ENCODE measurements around the gene RASL11A. TPM values are rescaled to one million over a fixed set of nuclear protein-coding genes. Genes with fewer than 3 reads are reported as not detected.
A peak's percentile ranks its signal among the peaks of the same experiment; 100 is the strongest.

The RASL11A gene
- polyA plus RNA-seq, 1 of the 3 experiments (the other 2 are of a cell fraction): 2.7 TPM

DNA sequence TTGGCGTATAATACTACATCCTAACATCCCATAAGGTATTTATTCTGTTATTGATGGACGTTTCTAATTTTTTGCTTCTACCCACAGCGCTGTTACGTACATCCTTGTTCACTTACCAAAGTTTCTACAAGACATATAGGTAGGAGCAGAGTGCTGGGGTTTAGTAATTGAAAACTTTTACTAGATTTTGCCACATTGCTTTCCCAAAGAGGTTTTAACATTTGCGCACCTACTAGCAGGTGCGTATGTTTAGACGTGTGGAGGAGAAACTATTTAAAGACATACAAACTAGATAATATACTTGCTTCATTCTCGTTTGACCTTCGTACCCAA is 19.8 kb upstream of the RASL11A start:
- Histone ChIP-seq H2AFZ (ENCODE audit: low read depth) (peak overlapping the region; percentile 90), H3K4me2 (peak overlapping the region; percentile 83), H3K27me3 (ENCODE audit: insufficient read depth) (no peaks in the 10 kb centered on the region), H3K9me2 (no peaks in the 10 kb centered on the region), H3K4me1 (ENCODE audit: control insufficient read depth in 1 of 2, insufficient read depth in 2 of 2, low read depth in 1 of 2, low read length in 1 of 2) (peaks cover 0 to 10% of the 10 kb centered on the region in 2 experiments; a peak in 1 of 4 replicates), H4K20me1 (ENCODE audit: insufficient read depth) (peaks cover 27% of the 10 kb centered on the region), H3K4me3 (ENCODE audit: low read depth in 2 of 2, low read length in 1 of 2) (peak overlapping the region; percentile 76 to 98), H3K36me3 (replicated peaks in 1 of 2; ENCODE audit: control insufficient read depth in 1 of 2, insufficient read depth in 2 of 2, low read length in 1 of 2) (peaks cover 26 to 28% of the 10 kb centered on the region in 2 experiments), H3K79me2 (ENCODE audit: insufficient read depth) (peaks cover 62% of the 10 kb centered on the region), H3K9me3 (no peaks in the 10 kb centered on the region), H3K27ac (ENCODE audit: low read depth in 2 of 2, low read length in 1 of 2) (peak overlapping the region; percentile 91 to 96), H3F3A (replicated peaks; ENCODE audit: insufficient read depth) (peaks cover 4% of the 10 kb centered on the region), H3K9ac (peak overlapping the region; percentile 99)
- WGBS (ENCODE audit: low lambda C conversion rate): 0% methylated on average over 9 of the region's 9 CpGs
- CTCF ChIA-PET: interaction anchor here (1.0 to 1.2 kb wide), 2 partner anchors 20 to 80 kb away, joined by 3 to 4 read pairs; partner anchors contain the start of gene RASL11A
- POLR2A ChIA-PET: interaction anchor here (0.6 to 1.1 kb wide), 4 partner anchors 10 to 38 kb away, joined by 3 to 11 read pairs (median 4); no protein-coding TSS in a partner anchor
- DNase-seq: no peak
- TF ChIP-seq CHD2 (IDR thresholded peaks at IDR 0.05; ENCODE audit: low read length, partially characterized antibody): no peak
- no peak for TF ChIP-seq SIN3A (IDR thresholded peaks at IDR 0.05; ENCODE audit: borderline replicate concordance, low read depth, low read length)
- TF ChIP-seq, protein P1, sequence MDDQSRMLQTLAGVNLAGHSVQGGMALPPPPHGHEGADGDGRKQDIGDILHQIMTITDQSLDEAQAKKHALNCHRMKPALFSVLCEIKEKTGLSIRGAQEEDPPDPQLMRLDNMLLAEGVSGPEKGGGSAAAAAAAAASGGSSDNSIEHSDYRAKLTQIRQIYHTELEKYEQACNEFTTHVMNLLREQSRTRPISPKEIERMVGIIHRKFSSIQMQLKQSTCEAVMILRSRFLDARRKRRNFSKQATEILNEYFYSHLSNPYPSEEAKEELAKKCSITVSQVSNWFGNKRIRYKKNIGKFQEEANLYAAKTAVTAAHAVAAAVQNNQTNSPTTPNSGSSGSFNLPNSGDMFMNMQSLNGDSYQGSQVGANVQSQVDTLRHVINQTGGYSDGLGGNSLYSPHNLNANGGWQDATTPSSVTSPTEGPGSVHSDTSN (IDR thresholded peaks at IDR 0.05): no peak
- TF ChIP-seq, protein P2, sequence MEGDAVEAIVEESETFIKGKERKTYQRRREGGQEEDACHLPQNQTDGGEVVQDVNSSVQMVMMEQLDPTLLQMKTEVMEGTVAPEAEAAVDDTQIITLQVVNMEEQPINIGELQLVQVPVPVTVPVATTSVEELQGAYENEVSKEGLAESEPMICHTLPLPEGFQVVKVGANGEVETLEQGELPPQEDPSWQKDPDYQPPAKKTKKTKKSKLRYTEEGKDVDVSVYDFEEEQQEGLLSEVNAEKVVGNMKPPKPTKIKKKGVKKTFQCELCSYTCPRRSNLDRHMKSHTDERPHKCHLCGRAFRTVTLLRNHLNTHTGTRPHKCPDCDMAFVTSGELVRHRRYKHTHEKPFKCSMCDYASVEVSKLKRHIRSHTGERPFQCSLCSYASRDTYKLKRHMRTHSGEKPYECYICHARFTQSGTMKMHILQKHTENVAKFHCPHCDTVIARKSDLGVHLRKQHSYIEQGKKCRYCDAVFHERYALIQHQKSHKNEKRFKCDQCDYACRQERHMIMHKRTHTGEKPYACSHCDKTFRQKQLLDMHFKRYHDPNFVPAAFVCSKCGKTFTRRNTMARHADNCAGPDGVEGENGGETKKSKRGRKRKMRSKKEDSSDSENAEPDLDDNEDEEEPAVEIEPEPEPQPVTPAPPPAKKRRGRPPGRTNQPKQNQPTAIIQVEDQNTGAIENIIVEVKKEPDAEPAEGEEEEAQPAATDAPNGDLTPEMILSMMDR (IDR thresholded peaks at IDR 0.05): no peak
- TF ChIP-seq, protein P3, sequence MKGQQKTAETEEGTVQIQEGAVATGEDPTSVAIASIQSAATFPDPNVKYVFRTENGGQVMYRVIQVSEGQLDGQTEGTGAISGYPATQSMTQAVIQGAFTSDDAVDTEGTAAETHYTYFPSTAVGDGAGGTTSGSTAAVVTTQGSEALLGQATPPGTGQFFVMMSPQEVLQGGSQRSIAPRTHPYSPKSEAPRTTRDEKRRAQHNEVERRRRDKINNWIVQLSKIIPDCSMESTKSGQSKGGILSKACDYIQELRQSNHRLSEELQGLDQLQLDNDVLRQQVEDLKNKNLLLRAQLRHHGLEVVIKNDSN (IDR thresholded peaks at IDR 0.05; ENCODE audit: borderline replicate concordance, low read depth): no peak
- TF ChIP-seq YY1 (IDR thresholded peaks at IDR 0.05; ENCODE audit: low read depth): no peak

DNA sequence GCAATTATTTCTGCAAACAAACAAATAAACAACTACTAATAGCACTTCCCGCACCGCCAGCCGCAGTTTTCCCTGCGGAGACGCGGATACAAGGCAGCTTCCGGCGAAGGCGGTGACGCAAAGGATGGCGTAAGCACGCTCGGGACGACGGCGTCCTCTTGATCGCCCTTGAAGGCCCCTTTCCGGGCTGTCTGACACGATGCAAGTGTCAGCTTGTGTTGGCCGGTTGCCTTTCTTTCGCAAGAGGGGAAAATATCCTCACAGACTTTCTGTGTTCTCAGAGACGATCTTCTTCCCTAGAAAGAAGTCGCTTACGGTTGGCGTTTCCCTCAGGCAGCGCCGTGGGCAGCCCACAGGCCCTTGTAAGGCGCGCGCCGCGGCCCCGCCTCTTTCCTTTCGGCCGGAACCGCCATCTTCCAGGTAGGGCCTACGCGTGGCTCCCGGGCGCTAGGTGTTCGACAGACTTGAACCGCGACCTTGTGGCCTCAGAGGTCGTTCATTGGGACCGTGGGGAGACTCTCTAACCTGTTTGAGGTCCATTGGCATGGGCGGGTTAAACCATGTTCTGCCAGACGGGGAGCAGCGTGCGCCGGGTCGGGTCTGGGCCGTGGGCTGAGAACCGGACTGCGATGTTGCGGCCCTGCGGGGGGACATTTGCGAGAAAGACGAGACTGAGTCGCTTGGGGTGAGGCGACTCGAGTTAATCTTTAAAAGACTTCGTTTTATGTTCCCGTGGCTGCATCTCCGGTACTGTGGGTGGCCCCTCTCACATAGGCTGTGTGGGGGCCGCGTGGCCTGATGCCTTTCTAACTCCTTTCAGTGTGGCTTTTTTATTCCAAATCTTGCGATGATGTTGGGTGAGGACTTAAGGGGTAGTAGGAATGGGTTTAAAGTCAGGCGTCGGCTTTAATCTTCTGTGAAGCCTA is 19.2 kb upstream of the RASL11A start, which contains the start of gene RPL21:
Gene RPL21 (plus strand): TSS at position 393 of the 926 bp plus-strand sequence. CDS start 2,219 bp downstream, outside the sequence.
- no peaks in the 10 kb centered on the region for H3K9me2 ChIP-seq
- H3K4me1 ChIP-seq (ENCODE audit: control insufficient read depth in 1 of 2, insufficient read depth in 2 of 2, low read depth in 1 of 2, low read length in 1 of 2): peaks cover 0 to 10% of the 10 kb centered on the region in 2 experiments; a peak in 1 of 4 replicates
- H4K20me1 ChIP-seq (ENCODE audit: insufficient read depth): peaks cover 27% of the 10 kb centered on the region
- peaks cover 31 to 32% of the 10 kb centered on the region in 2 experiments for H3K36me3 ChIP-seq (replicated peaks in 1 of 2; ENCODE audit: control insufficient read depth in 1 of 2, insufficient read depth in 2 of 2, low read length in 1 of 2)
- peak within 1 kb of the TSS; percentile 91 to 96 for H3K27ac ChIP-seq (ENCODE audit: low read depth in 2 of 2, low read length in 1 of 2)
- H3K4me2 ChIP-seq: peak within 1 kb of the TSS; percentile 83
- peak within 1 kb of the TSS; percentile 90 for H2AFZ ChIP-seq (ENCODE audit: low read depth)
- H3K9ac ChIP-seq: peak within 1 kb of the TSS; percentile 99
- CTCF ChIA-PET: interaction anchor here (1.0 to 1.2 kb wide), 2 partner anchors 19 to 81 kb away, joined by 3 to 4 read pairs; partner anchors contain the start of gene RASL11A
- peaks cover 68% of the 10 kb centered on the region for H3K79me2 ChIP-seq (ENCODE audit: insufficient read depth)
- WGBS (ENCODE audit: low lambda C conversion rate): 1% methylated on average over 42 of the region's 69 CpGs
- peak; percentile 87 for DNase-seq
- H3F3A ChIP-seq (replicated peaks; ENCODE audit: insufficient read depth): peaks cover 6% of the 10 kb centered on the region
- POLR2A ChIA-PET: interaction anchor here (0.6 to 1.1 kb wide), 4 partner anchors 10 to 39 kb away, joined by 3 to 11 read pairs (median 4); no protein-coding TSS in a partner anchor
- H3K27me3 ChIP-seq (ENCODE audit: insufficient read depth): no peaks in the 10 kb centered on the region
- H3K9me3 ChIP-seq: no peaks in the 10 kb centered on the region
- H3K4me3 ChIP-seq (ENCODE audit: low read depth in 2 of 2, low read length in 1 of 2): peak within 1 kb of the TSS; percentile 76 to 98
- TF ChIP-seq, protein P4, sequence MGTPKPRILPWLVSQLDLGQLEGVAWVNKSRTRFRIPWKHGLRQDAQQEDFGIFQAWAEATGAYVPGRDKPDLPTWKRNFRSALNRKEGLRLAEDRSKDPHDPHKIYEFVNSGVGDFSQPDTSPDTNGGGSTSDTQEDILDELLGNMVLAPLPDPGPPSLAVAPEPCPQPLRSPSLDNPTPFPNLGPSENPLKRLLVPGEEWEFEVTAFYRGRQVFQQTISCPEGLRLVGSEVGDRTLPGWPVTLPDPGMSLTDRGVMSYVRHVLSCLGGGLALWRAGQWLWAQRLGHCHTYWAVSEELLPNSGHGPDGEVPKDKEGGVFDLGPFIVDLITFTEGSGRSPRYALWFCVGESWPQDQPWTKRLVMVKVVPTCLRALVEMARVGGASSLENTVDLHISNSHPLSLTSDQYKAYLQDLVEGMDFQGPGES (IDR thresholded peaks at IDR 0.05; ENCODE audit: low read depth, low read length): no peak
- TF ChIP-seq GATA2 (CRISPR knock-in tag; IDR thresholded peaks at IDR 0.05) (no peak), EZH2phosphoT487 (IDR thresholded peaks at IDR 0.05; ENCODE audit: borderline replicate concordance, low read depth) (no peak), NRF1 (IDR thresholded peaks at IDR 0.05; ENCODE audit: low read depth, low read length) (no peak), POLR2AphosphoS5 (IDR thresholded peaks at IDR 0.05; ENCODE audit: low read depth, low read length) (peak; percentile 93), JUND (IDR thresholded peaks at IDR 0.05) (no peak), ELF1 (IDR thresholded peaks at IDR 0.05) (peak; percentile 76), RXRA (IDR thresholded peaks at IDR 0.05; ENCODE audit: borderline replicate concordance, low read depth) (no peak), FOXM1 (IDR thresholded peaks at IDR 0.05; ENCODE audit: low read depth) (no peak), FOXJ3 (CRISPR knock-in tag; IDR thresholded peaks at IDR 0.05) (no peak), YY1 (IDR thresholded peaks at IDR 0.05; ENCODE audit: low read depth) (peak; percentile 88), NFIC (IDR thresholded peaks at IDR 0.05; ENCODE audit: borderline replicate concordance) (peak; percentile 46; the same call in 1 of the 2 replicates), MXI1 (IDR thresholded peaks at IDR 0.05; ENCODE audit: low read depth, low read length) (peak; percentile 83; the same call in 1 of the 2 replicates), TEAD4 (IDR thresholded peaks at IDR 0.05; ENCODE audit: borderline replicate concordance, insufficient read depth) (0 out of 2 replicates have a peak, but pooled peaks have one; percentile 8), TCF12 (IDR thresholded peaks at IDR 0.05) (no peak), MEF2A (IDR thresholded peaks at IDR 0.05; ENCODE audit: borderline replicate concordance, low read depth) (no peak)
- TF ChIP-seq, protein P3 (IDR thresholded peaks at IDR 0.05; ENCODE audit: borderline replicate concordance, low read depth): no peak
